HEK293 (cell line): ENCODE data around the gene M6PR.
A peak's percentile ranks its signal among the peaks of the same experiment; 100 is the strongest.

Experiments used
- GLI2 ChIP-seq: fragments of 450-650 bp; formaldehyde crosslinking; IDR thresholded peaks from 2 replicates; pipeline ENCODE4; 2017; ENCODE audit warnings: missing biosample characterization, missing genetic modification characterization, low read depth, borderline replicate concordance
- GLIS2 ChIP-seq: fragments of 450-650 bp; formaldehyde crosslinking; IDR thresholded peaks from 2 replicates; pipeline ENCODE4 v1.5.1; 2016; ENCODE audit warnings: missing biosample characterization, missing genetic modification characterization
- KLF1 ChIP-seq: fragments of 450-650 bp; formaldehyde crosslinking; IDR thresholded peaks from 2 replicates; pipeline ENCODE4 v1.5.1; 2016; ENCODE audit warnings: missing biosample characterization, missing genetic modification characterization
- KLF8 ChIP-seq: fragments of 450-650 bp; formaldehyde crosslinking; IDR thresholded peaks from 2 replicates; pipeline ENCODE4 v1.5.1; 2016; ENCODE audit warnings: missing biosample characterization, missing genetic modification characterization
- MYNN ChIP-seq: fragments of 450-650 bp; formaldehyde crosslinking; IDR thresholded peaks from 2 replicates; pipeline ENCODE4 v1.5.1; 2016; ENCODE audit warnings: missing biosample characterization, missing genetic modification characterization, borderline replicate concordance
- MZF1 ChIP-seq: fragments of 450-650 bp; formaldehyde crosslinking; IDR thresholded peaks from 2 replicates; pipeline ENCODE4 v1.5.1; 2017; ENCODE audit warnings: missing biosample characterization, missing genetic modification characterization, borderline replicate concordance
- PRDM2 ChIP-seq: fragments of 450-650 bp; formaldehyde crosslinking; IDR thresholded peaks from 2 replicates; pipeline ENCODE4 v1.5.1; 2016; ENCODE audit warnings: missing biosample characterization, missing genetic modification characterization, borderline replicate concordance
- SALL2 ChIP-seq: fragments of 450-650 bp; formaldehyde crosslinking; IDR thresholded peaks from 2 replicates; pipeline ENCODE4 v1.5.0; 2017; ENCODE audit warnings: missing biosample characterization, mild to moderate bottlenecking, missing genetic modification characterization, borderline replicate concordance
- SP7 ChIP-seq: fragments of 450-650 bp; formaldehyde crosslinking; IDR thresholded peaks from 2 replicates; pipeline ENCODE4 v1.5.1; 2016; ENCODE audit warnings: missing biosample characterization, missing genetic modification characterization
- ZBTB20 ChIP-seq: fragments of 450-650 bp; formaldehyde crosslinking; IDR thresholded peaks from 2 replicates; pipeline ENCODE4 v1.5.1; 2016; ENCODE audit warnings: missing biosample characterization, missing genetic modification characterization
- ZBTB21 ChIP-seq: fragments of 450-650 bp; formaldehyde crosslinking; IDR thresholded peaks from 2 replicates; pipeline ENCODE4 v1.5.1; 2017; ENCODE audit warnings: missing biosample characterization, missing genetic modification characterization
- ZBTB7A ChIP-seq: fragments of 450-650 bp; formaldehyde crosslinking; IDR thresholded peaks from 2 replicates; pipeline ENCODE4 v1.5.1; 2016; ENCODE audit warnings: low read depth, missing biosample characterization, missing genetic modification characterization
- ZFP69B ChIP-seq: fragments of 450-650 bp; formaldehyde crosslinking; IDR thresholded peaks from 2 replicates; pipeline ENCODE4 v1.5.1; 2016; ENCODE audit warnings: missing biosample characterization, missing genetic modification characterization
- ZNF133 ChIP-seq: fragments of 450-650 bp; formaldehyde crosslinking; IDR thresholded peaks from 2 replicates; pipeline ENCODE4 v1.5.1; 2016; ENCODE audit warnings: missing biosample characterization, missing genetic modification characterization
- ZNF155 ChIP-seq: fragments of 450-650 bp; formaldehyde crosslinking; IDR thresholded peaks from 2 replicates; pipeline ENCODE4 v1.5.1; 2016; ENCODE audit warnings: missing biosample characterization, missing genetic modification characterization
- ZNF169 ChIP-seq: fragments of 450-650 bp; formaldehyde crosslinking; IDR thresholded peaks from 2 replicates; pipeline ENCODE4 v1.5.1; 2016; ENCODE audit warnings: missing biosample characterization, missing genetic modification characterization
- ZNF184 ChIP-seq: fragments of 450-650 bp; IDR thresholded peaks from 2 replicates; pipeline ENCODE4 v1.5.1; 2018; ENCODE audit warnings: missing biosample characterization, mild to moderate bottlenecking, missing genetic modification characterization
- ZNF248 ChIP-seq: fragments of 450-650 bp; formaldehyde crosslinking; IDR thresholded peaks from 2 replicates; pipeline ENCODE4 v1.5.1; 2017; ENCODE audit warnings: missing biosample characterization, missing genetic modification characterization
- ZNF350 ChIP-seq: fragments of 450-650 bp; formaldehyde crosslinking; IDR thresholded peaks from 2 replicates; pipeline ENCODE4 v1.5.0; 2017; ENCODE audit warnings: missing biosample characterization, mild to moderate bottlenecking, missing genetic modification characterization
- ZNF48 ChIP-seq: fragments of 450-650 bp; formaldehyde crosslinking; IDR thresholded peaks from 2 replicates; pipeline ENCODE4 v1.5.1; 2016; ENCODE audit warnings: missing biosample characterization, missing genetic modification characterization
- ZNF514 ChIP-seq: fragments of 450-650 bp; formaldehyde crosslinking; IDR thresholded peaks from 2 replicates; pipeline ENCODE4 v1.5.1; 2016; ENCODE audit warnings: missing biosample characterization, missing genetic modification characterization
- ZNF560 ChIP-seq: fragments of 450-650 bp; formaldehyde crosslinking; IDR thresholded peaks from 2 replicates; pipeline ENCODE4 v1.5.1; 2017; ENCODE audit warnings: missing biosample characterization, missing genetic modification characterization, borderline replicate concordance
- ZNF610 ChIP-seq: fragments of 450-650 bp; formaldehyde crosslinking; IDR thresholded peaks from 2 replicates; pipeline ENCODE4 v1.5.1; 2016; ENCODE audit warnings: missing biosample characterization, missing genetic modification characterization, borderline replicate concordance
- ZNF747 ChIP-seq: fragments of 450-650 bp; formaldehyde crosslinking; IDR thresholded peaks from 2 replicates; pipeline ENCODE4 v1.5.1; 2016; ENCODE audit warnings: missing biosample characterization, missing genetic modification characterization
- ZNF830 ChIP-seq: fragments of 450-650 bp; IDR thresholded peaks from 2 replicates; pipeline ENCODE4 v1.5.0; 2018; ENCODE audit warnings: missing biosample characterization, missing genetic modification characterization, low read depth, mild to moderate bottlenecking, moderate library complexity
- ZSCAN16 ChIP-seq: fragments of 450-650 bp; formaldehyde crosslinking; IDR thresholded peaks from 2 replicates; pipeline ENCODE4 v1.5.1; 2016; ENCODE audit warnings: missing biosample characterization, missing genetic modification characterization
- ZSCAN30 ChIP-seq: fragments of 450-650 bp; IDR thresholded peaks from 2 replicates; pipeline ENCODE4 v1.5.1; 2018; ENCODE audit warnings: missing biosample characterization, mild to moderate bottlenecking, missing genetic modification characterization, moderate library complexity
- ZXDB ChIP-seq: fragments of 450-650 bp; formaldehyde crosslinking; IDR thresholded peaks from 2 replicates; pipeline ENCODE4 v1.5.1; 2016; ENCODE audit warnings: missing biosample characterization, missing genetic modification characterization
- TF ChIP-seq, protein P1 (sequence below): fragments of 450-650 bp; formaldehyde crosslinking; IDR thresholded peaks from 2 replicates; pipeline ENCODE4 v1.5.1; 2017; ENCODE audit warnings: missing biosample characterization, mild to moderate bottlenecking, missing genetic modification characterization, moderate library complexity
- TF ChIP-seq, protein P2 (sequence below): fragments of 450-650 bp; formaldehyde crosslinking; IDR thresholded peaks from 2 replicates; pipeline ENCODE4 v1.5.1; 2016; ENCODE audit warnings: missing biosample characterization, missing genetic modification characterization
- TF ChIP-seq, protein P3 (sequence below): fragments of 450-650 bp; formaldehyde crosslinking; IDR thresholded peaks from 2 replicates; pipeline ENCODE4 v1.5.1; 2016; ENCODE audit warnings: missing biosample characterization, missing genetic modification characterization

Gene M6PR

DNA sequence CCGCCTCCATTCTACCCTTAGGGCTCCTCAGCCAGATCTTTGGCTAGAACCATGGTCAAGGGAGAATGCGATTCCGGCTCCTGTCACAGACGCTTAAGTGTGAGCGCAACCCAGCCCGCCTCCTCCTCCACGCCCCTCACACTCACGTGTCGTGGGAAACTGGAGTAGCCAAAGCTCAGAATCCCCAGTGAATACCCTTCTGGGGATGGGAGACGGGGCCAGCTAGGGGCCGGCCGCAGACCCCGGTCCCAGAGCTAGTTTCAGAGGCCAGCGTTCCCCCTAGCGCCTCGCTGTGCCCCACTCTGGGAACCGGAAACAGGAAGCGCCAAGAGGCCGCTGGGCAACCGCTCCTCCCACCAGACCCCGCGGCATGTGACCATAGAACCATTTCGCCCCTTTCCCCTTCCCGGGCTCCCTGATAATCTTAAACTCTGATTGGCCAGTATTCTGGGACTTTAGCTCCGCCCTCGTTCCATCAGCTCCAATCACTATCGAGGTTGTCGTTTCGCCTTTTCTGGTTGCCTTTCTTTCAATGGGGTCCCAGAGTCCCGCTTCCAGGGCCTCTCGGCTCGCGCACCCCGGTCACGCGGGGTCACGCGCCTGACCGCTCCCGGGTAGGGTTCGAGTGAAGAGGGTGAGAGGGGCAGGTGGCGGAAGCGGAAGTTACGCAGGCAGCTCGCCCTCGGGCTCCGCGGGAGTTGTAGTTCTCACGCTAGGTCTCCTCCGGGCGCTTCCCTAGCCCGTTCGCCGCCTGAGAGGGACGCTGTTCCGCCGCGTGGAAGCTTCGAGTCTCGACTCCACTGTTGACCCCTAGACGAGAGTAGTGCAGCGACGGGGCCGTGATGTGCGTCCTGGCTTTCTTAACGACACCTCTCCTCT, at the start of gene M6PR (continued):
- TF ChIP-seq, protein P1, sequence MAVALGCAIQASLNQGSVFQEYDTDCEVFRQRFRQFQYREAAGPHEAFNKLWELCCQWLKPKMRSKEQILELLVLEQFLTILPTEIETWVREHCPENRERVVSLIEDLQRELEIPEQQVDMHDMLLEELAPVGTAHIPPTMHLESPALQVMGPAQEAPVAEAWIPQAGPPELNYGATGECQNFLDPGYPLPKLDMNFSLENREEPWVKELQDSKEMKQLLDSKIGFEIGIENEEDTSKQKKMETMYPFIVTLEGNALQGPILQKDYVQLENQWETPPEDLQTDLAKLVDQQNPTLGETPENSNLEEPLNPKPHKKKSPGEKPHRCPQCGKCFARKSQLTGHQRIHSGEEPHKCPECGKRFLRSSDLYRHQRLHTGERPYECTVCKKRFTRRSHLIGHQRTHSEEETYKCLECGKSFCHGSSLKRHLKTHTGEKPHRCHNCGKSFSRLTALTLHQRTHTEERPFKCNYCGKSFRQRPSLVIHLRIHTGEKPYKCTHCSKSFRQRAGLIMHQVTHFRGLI (tag by site-specific recombination) = no peak
- TF ChIP-seq ZNF248 (tag by site-specific recombination) (no peak), ZNF184 (no peak), ZXDB (tag by site-specific recombination) (peak; percentile 100), PRDM2 (tag by site-specific recombination) (no peak), KLF1 (no peak), ZNF350 (no peak), ZFP69B (no peak), ZNF514 (tag by site-specific recombination) (no peak), ZNF560 (tag by site-specific recombination) (no peak), ZNF133 (tag by site-specific recombination) (no peak), ZNF747 (tag by site-specific recombination) (no peak), GLI2 (tag by site-specific recombination) (no peak), ZSCAN30 (tag by site-specific recombination) (peak; percentile 36; the same call in 1 of the 2 replicates), ZNF610 (peak; percentile 69; the same call in 1 of the 2 replicates), ZNF169 (no peak), KLF8 (tag by site-specific recombination) (peak; percentile 61), MZF1 (tag by site-specific recombination) (no peak), ZSCAN16 (tag by site-specific recombination) (no peak), MYNN (no peak), SALL2 (tag by site-specific recombination) (no peak), ZBTB21 (tag by site-specific recombination) (0 out of 2 replicates have a peak, but pooled peaks have one; percentile 10), ZBTB7A (tag by site-specific recombination) (no peak), ZNF830 (no peak), SP7 (tag by site-specific recombination) (peak; percentile 64), ZNF48 (tag by site-specific recombination) (no peak), ZNF155 (no peak), GLIS2 (tag by site-specific recombination) (peak; percentile 43), ZBTB20 (peak; percentile 99)
- TF ChIP-seq, protein P2, sequence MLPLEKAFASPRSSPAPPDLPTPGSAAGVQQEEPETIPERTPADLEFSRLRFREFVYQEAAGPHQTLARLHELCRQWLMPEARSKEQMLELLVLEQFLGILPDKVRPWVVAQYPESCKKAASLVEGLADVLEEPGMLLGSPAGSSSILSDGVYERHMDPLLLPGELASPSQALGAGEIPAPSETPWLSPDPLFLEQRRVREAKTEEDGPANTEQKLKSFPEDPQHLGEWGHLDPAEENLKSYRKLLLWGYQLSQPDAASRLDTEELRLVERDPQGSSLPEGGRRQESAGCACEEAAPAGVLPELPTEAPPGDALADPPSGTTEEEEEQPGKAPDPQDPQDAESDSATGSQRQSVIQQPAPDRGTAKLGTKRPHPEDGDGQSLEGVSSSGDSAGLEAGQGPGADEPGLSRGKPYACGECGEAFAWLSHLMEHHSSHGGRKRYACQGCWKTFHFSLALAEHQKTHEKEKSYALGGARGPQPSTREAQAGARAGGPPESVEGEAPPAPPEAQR (tag by site-specific recombination) = no peak
- TF ChIP-seq, protein P3, sequence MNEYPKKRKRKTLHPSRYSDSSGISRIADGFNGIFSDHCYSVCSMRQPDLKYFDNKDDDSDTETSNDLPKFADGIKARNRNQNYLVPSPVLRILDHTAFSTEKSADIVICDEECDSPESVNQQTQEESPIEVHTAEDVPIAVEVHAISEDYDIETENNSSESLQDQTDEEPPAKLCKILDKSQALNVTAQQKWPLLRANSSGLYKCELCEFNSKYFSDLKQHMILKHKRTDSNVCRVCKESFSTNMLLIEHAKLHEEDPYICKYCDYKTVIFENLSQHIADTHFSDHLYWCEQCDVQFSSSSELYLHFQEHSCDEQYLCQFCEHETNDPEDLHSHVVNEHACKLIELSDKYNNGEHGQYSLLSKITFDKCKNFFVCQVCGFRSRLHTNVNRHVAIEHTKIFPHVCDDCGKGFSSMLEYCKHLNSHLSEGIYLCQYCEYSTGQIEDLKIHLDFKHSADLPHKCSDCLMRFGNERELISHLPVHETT (tag by site-specific recombination) = peak; percentile 15; the same call in 1 of the 2 replicates
